Measurements from ENCODE around the gene BTNL3.

DNA sequence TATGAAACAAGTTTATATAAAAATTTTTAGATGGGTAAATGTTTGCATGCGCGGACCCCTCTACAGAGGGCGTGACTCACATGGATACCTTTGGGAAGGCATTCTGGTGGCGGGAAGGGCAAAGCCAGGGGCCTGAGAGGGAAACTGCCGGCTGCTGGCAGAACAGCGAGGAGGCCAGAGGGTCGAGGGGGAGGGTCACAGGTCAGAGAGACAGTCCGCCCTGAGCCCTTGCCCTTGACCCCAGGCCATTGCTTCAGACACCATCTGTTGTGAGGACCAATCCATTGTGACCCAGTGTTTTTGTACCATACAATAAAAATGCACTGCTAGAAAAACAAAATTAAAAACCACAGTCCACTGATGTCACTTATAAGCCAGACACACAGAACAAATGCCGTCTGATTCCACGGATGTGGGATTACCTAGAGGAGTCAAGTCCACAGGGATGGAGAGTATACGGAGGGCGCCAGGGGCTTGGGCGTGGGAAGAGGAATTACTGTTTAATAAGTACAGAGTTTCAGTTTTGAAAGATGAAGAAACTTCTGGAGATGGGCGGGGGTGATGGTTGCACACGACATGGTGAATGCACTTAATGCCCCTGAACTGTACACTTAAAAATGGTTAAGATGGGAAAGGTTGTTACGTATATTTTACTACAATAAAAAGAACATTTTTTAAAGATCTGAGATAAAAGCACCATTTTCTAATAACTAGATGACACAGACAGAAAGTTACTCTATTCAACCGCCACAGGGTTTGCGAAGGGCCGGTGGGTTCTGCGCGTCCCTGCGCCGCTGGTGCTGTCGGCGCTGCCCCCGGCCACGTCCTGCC is 63.4 kb downstream of the BTNL3 start:
- TF ChIP-seq, protein P1, sequence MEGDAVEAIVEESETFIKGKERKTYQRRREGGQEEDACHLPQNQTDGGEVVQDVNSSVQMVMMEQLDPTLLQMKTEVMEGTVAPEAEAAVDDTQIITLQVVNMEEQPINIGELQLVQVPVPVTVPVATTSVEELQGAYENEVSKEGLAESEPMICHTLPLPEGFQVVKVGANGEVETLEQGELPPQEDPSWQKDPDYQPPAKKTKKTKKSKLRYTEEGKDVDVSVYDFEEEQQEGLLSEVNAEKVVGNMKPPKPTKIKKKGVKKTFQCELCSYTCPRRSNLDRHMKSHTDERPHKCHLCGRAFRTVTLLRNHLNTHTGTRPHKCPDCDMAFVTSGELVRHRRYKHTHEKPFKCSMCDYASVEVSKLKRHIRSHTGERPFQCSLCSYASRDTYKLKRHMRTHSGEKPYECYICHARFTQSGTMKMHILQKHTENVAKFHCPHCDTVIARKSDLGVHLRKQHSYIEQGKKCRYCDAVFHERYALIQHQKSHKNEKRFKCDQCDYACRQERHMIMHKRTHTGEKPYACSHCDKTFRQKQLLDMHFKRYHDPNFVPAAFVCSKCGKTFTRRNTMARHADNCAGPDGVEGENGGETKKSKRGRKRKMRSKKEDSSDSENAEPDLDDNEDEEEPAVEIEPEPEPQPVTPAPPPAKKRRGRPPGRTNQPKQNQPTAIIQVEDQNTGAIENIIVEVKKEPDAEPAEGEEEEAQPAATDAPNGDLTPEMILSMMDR (IDR thresholded peaks at IDR 0.05; ENCODE audit: low read depth, low read length): no peak
- TF ChIP-seq POLR2A (IDR thresholded peaks at IDR 0.05; ENCODE audit: extremely low read depth, insufficient read length) (no peak), MYC (IDR thresholded peaks at IDR 0.05; ENCODE audit: low read depth, low read length) (no peak)
- TF ChIP-seq, protein P2, sequence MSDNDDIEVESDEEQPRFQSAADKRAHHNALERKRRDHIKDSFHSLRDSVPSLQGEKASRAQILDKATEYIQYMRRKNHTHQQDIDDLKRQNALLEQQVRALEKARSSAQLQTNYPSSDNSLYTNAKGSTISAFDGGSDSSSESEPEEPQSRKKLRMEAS (IDR thresholded peaks at IDR 0.05; ENCODE audit: low read depth, low read length): no peak
